MM.1S (cell line): ENCODE measurements around the gene PPP2R2C.

Source experiments
- DNase-seq: peaks from one replicate; pipeline ENCODE4 v3.0.0-alpha.2; 2015
- H2AFZ ChIP-seq: fragments of 300-600 bp; sonication (generic); 2 replicates; pipeline ENCODE4 v1.6.0; 2016; ENCODE audit warnings: antibody characterized with exemption, low read length
- H3F3A ChIP-seq: fragments of 300-600 bp; sonication (generic); 2 replicates; pipeline ENCODE4 v1.6.1; 2016; ENCODE audit warnings: mild to moderate bottlenecking, antibody characterized with exemption, low read length, moderate library complexity, mixed read lengths; ENCODE audit not compliant: insufficient read depth
- H3K27ac ChIP-seq: fragments of 300-600 bp; sonication (generic); 2 replicates; pipeline ENCODE4 v1.5.1; 2016; ENCODE audit warnings: mild to moderate bottlenecking, low read length
- H3K27me3 ChIP-seq: fragments of 300-600 bp; sonication (generic); replicated peaks from 2 replicates; pipeline ENCODE4 v1.6.0; 2016; ENCODE audit warnings: low read length; ENCODE audit not compliant: insufficient read depth
- H3K36me3 ChIP-seq: fragments of 300-600 bp; sonication (generic); replicated peaks from 2 replicates; pipeline ENCODE4 v1.6.1; 2016; ENCODE audit warnings: mild to moderate bottlenecking, low read length, mixed read lengths; ENCODE audit not compliant: insufficient read depth
- H3K4me1 ChIP-seq: fragments of 300-600 bp; sonication (generic); 2 replicates; pipeline ENCODE4 v1.6.1; 2016; ENCODE audit warnings: low read length, mixed read lengths
- H3K4me2 ChIP-seq: fragments of 300-600 bp; sonication (generic); 2 replicates; pipeline ENCODE4 v1.6.0; 2016; ENCODE audit warnings: low read depth, low read length
- H3K4me3 ChIP-seq: fragments of 300-600 bp; sonication (generic); 2 replicates; pipeline ENCODE4 v1.5.1; 2016; ENCODE audit warnings: low read length, mixed read lengths
- H3K79me2 ChIP-seq: fragments of 300-600 bp; sonication (generic); 2 replicates; pipeline ENCODE4 v1.6.1; 2016; ENCODE audit warnings: mixed run types, low read length, mixed read lengths
- H3K9ac ChIP-seq: fragments of 300-600 bp; sonication (generic); 2 replicates; pipeline ENCODE4 v1.6.1; 2016; ENCODE audit warnings: low read length, mixed read lengths
- H3K9me2 ChIP-seq: fragments of 300-600 bp; sonication (generic); replicated peaks from 2 replicates; pipeline ENCODE4 v1.6.1; 2016; ENCODE audit warnings: mild to moderate bottlenecking, low read length, mixed read lengths; ENCODE audit not compliant: insufficient read depth
- H3K9me3 ChIP-seq: fragments of 300-600 bp; sonication (generic); replicated peaks from 2 replicates; pipeline ENCODE4 v1.6.1; 2016; ENCODE audit warnings: mild to moderate bottlenecking, low read length, mixed read lengths; ENCODE audit not compliant: insufficient read depth
- H4K20me1 ChIP-seq: fragments of 300-600 bp; sonication (generic); 2 replicates; pipeline ENCODE4 v1.6.1; 2016; ENCODE audit warnings: mild to moderate bottlenecking, low read length, moderate library complexity, mixed read lengths; ENCODE audit not compliant: insufficient read depth
- EZH2 ChIP-seq: fragments of 300-600 bp; sonication (generic); optimal IDR thresholded peaks from 2 replicates; pipeline ENCODE3; 2017; ENCODE audit warnings: low read depth, mild to moderate bottlenecking, antibody characterized with exemption, low read length, mixed read lengths
- EZH2phosphoT487 ChIP-seq: fragments of 300-600 bp; sonication (generic); IDR thresholded peaks from 2 replicates; pipeline ENCODE4 v1.6.1; 2018; ENCODE audit warnings: antibody characterized with exemption, low read length
- TF ChIP-seq, protein P1 (sequence below): fragments of 300-600 bp; sonication (generic); IDR thresholded peaks from 2 replicates; pipeline ENCODE4 v1.5.1; 2016; ENCODE audit warnings: antibody characterized with exemption, low read length, mixed read lengths

The PPP2R2C gene

DNA sequence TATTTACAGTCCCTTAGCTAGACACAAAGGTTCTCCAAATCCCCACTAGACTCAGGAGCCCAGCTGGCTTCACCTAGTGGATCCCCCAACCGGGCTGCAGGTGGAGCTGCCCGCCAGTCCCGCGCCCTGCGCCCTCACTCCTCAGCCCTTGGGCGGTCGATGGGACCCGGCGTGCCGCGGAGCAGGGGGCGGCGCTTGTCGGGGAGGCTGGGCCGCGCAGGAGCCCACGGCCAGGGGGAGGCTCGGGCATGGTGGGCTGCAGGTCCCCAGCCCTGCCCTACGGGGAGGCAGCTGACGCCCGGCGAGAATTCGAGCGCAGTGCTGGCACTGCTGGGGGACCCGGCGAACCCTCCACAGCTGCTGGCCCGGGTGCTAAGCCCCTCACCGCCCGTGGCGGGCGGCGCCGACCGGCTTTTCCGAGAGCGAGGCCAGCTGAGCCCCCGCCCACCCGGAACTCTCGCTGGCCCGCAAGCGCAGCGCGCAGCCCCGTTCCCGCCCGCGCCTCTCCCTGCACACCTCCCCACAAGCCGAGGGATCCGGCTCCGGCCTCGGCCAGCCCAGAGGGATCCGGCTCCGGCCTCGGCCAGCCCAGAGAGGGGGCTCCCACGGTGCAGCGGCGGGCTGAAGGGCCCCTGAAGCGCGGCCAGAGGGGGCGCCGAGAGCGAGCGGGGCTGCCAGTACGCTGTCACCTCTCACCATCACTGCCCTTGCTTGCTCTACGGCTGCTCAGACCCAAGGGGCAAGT lies 163.3 kb downstream of the PPP2R2C start:
- Histone ChIP-seq H3K27me3 (peaks cover 10% of the 10 kb centered on the region), H3K4me3 (no peak overlapping the region), H2AFZ (no peak overlapping the region), H3K9ac (no peak overlapping the region), H3K4me2 (no peak overlapping the region), H3K9me2 (no peaks in the 10 kb centered on the region), H4K20me1 (no peaks in the 10 kb centered on the region), H3K79me2 (no peaks in the 10 kb centered on the region), H3K4me1 (no peaks in the 10 kb centered on the region), H3K9me3 (no peaks in the 10 kb centered on the region), H3K36me3 (no peaks in the 10 kb centered on the region), H3F3A (no peaks in the 10 kb centered on the region), H3K27ac (no peak overlapping the region)
- TF ChIP-seq, protein P1, sequence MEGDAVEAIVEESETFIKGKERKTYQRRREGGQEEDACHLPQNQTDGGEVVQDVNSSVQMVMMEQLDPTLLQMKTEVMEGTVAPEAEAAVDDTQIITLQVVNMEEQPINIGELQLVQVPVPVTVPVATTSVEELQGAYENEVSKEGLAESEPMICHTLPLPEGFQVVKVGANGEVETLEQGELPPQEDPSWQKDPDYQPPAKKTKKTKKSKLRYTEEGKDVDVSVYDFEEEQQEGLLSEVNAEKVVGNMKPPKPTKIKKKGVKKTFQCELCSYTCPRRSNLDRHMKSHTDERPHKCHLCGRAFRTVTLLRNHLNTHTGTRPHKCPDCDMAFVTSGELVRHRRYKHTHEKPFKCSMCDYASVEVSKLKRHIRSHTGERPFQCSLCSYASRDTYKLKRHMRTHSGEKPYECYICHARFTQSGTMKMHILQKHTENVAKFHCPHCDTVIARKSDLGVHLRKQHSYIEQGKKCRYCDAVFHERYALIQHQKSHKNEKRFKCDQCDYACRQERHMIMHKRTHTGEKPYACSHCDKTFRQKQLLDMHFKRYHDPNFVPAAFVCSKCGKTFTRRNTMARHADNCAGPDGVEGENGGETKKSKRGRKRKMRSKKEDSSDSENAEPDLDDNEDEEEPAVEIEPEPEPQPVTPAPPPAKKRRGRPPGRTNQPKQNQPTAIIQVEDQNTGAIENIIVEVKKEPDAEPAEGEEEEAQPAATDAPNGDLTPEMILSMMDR: no peak
- TF ChIP-seq EZH2 (no peak), EZH2phosphoT487 (no peak)
- DNase-seq: no peak

DNA sequence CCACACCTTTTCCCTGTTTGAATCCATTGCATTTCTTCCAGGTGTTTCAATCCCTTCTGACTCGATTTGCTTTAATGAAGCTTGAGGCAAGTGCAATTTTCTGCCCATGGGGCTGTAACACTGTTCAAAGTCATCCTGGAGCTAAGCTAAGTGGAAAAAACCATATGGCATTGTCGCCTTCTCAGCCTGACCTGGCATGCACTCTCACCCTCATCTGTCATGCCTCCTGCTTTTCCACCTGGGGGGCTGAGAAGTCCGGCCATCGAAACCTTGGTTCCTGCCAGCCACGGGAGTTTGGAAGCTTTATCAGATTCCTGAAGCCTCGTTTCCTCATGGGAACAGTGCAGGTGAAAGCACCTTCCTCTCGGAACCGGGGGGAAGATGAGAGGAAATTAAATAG lies 164.5 kb downstream of the PPP2R2C start:
- H3K9ac ChIP-seq: no peak overlapping the region
- H3K27me3 ChIP-seq: peaks cover 10% of the 10 kb centered on the region
- H3K79me2 ChIP-seq: no peaks in the 10 kb centered on the region
- TF ChIP-seq, protein P1: no peak
- TF ChIP-seq EZH2phosphoT487 (no peak), EZH2 (no peak)
- no peak overlapping the region for H3K4me2 ChIP-seq
- H3K9me3 ChIP-seq: no peaks in the 10 kb centered on the region
- H3K4me3 ChIP-seq: no peak overlapping the region
- H3K9me2 ChIP-seq: no peaks in the 10 kb centered on the region
- no peak overlapping the region for H3K27ac ChIP-seq
- H2AFZ ChIP-seq: no peak overlapping the region
- DNase-seq: no peak
- H3K4me1 ChIP-seq: no peaks in the 10 kb centered on the region
- no peaks in the 10 kb centered on the region for H3K36me3 ChIP-seq
- no peaks in the 10 kb centered on the region for H4K20me1 ChIP-seq
- no peaks in the 10 kb centered on the region for H3F3A ChIP-seq

GRCh38 chr4:6307230-6307629 lies 165.2 kb downstream of the PPP2R2C start:
- Histone ChIP-seq H3K27me3 (peaks cover 10% of the 10 kb centered on the region), H3K27ac (no peak overlapping the region), H3K4me1 (no peaks in the 10 kb centered on the region), H3F3A (no peaks in the 10 kb centered on the region), H3K4me3 (no peak overlapping the region), H3K4me2 (no peak overlapping the region), H3K79me2 (no peaks in the 10 kb centered on the region), H3K9me2 (no peaks in the 10 kb centered on the region), H3K9me3 (no peaks in the 10 kb centered on the region), H4K20me1 (no peaks in the 10 kb centered on the region), H2AFZ (no peak overlapping the region), H3K9ac (no peak overlapping the region), H3K36me3 (no peaks in the 10 kb centered on the region)
- TF ChIP-seq, protein P1: no peak
- TF ChIP-seq EZH2 (no peak), EZH2phosphoT487 (no peak)
- no peak for DNase-seq
